ENCODE measurements around the gene CACFD1.
A peak's percentile ranks its signal among the peaks of the same experiment; 100 is the strongest.

CACFD1 gene

GRCh38 chr9:133459476-133460404, at the start of gene CACFD1:
Gene CACFD1 (plus strand): TSS chr9:133459978. CDS start chr9:133460067, 89 bp downstream.
- DNase-seq, result peak; percentile 97

DNA sequence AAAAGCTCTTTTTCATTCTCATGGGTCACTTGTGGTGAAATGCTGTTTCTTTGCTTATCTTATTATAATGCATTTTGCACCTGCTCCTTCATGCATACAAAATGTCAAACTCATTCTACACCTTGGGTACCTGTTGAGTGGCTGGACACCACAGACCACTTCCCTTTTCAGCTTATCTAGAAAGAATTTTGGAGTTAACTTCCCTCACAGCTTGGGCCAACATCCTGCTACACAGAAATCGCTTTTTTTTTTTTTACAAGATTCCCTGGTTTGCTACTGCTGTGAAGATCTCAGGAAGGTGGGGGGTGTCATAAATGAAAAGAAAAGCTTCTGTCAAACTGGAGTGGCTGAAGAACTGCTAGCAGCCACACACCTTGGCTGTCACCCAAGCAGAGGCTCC, 44.6 kb upstream of the CACFD1 start:
- no peak for DNase-seq

GRCh38 chr9:133417541-133418461, 42.0 kb upstream of the CACFD1 start, which contains the start of gene REXO4:
Gene REXO4 (minus strand): TSS chr9:133418010. CDS start chr9:133417844, 166 bp downstream.
- DNase-seq, result peak; percentile 86

DNA sequence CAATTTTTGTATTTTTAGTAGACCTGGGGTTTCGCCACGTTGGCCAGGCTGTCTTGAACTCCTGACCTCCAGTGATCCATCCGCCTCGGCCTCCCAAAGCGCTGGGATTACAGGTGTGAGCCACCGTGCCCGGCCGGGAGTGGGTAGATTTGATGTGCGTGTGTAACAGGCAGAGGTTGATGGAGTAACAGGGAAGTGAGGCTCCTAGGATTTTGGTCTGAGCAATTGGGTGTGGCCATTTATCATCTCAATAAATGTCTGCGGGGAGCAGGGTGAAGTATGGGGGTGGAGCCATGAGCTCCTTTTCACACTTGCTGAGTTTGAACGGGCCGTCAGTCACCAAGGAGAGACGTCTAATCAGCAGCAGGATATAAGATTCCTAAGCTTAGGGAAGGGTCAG, 40.8 kb upstream of the CACFD1 start:
- no peak for DNase-seq

GRCh38 chr9:133420392-133420827, 39.4 kb upstream of the CACFD1 start:
- DNase-seq, result no peak

DNA sequence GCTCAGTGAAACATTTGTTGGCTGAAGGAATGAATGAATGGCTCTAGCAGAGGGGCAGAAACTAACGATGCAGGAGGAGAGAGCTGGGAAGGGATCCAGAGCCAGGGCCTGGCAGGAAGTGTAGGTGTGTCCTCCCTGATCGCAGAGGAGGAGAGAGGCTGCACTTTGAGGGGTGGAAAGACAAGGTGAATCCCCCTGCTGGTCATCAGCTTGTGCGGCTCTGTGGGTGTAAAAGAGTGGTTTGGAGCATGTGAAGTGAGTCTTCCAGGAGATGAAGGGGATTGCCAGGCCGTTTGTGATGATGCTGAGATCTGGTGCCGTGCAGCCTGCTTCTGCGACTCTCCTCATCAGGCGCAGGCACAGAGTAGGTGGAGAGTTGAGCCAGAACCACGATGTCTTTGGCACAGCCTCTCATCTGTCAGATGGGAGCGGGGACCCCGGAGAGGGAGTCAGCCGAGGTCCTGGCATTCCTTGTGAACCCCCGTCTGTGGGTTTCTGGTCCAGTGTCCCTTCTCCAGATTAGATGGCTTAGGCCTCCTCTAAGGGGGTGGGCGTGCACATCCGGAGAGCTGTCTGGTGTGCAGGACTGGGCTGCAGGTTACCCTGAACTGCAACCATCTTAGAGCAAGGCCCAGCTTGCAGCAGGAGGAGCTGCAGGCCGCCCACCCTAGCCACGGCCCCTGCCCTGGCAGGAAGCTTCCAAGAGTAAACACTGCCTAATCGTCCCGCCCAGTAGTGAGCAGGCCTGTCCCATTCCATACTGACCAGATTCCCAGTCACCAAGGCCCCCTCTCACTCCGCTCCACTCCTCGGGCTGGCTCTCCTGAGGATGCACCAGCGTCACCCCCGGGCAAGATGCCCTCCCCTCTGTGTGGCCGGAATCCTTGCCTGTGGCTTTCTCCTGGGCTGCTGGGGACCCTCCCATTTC, 37.9 kb upstream of the CACFD1 start, which contains the start of gene ADAMTS13:
TSS of gene ADAMTS13 (plus strand) at position 753 of the 928 bp plus-strand sequence. CDS start at position 830, 77 bp downstream.
- DNase-seq, result no peak

GRCh38 chr9:133423216-133423615, 36.6 kb upstream of the CACFD1 start:
- no peak for DNase-seq

GRCh38 chr9:133424187-133424586, 35.6 kb upstream of the CACFD1 start:
- no peak for DNase-seq

DNA sequence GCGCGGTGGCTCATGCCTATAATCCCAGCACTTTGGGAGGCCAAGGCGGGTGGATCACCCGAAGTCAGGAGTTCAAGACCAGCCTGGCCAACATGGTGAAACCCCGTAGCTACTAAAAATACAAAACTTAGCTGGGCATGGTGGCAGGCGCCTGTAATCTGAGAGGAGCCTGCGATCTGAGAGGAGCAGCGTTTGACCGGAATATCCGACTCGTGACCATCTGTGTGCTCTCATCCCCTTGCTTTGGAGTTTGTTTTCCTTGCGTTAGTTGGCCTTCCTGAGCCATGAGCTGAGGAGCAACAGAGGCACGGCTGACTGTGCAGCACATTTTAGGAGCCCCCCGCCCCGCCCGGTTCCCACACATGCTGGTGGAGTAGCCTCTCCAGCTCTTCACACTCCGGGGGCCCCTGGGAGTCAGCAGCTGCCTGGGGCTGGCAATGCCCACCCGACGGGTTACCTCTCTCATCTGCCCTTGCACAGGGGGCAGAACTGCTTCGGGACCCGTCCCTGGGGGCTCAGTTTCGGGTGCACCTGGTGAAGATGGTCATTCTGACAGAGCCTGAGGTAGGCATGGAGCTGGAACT, 34.6 kb upstream of the CACFD1 start:
- no peak for DNase-seq

- no peak for DNase-seq
Observed at GRCh38 chr9:133426011-133426410, 33.8 kb upstream of the CACFD1 start.

DNA sequence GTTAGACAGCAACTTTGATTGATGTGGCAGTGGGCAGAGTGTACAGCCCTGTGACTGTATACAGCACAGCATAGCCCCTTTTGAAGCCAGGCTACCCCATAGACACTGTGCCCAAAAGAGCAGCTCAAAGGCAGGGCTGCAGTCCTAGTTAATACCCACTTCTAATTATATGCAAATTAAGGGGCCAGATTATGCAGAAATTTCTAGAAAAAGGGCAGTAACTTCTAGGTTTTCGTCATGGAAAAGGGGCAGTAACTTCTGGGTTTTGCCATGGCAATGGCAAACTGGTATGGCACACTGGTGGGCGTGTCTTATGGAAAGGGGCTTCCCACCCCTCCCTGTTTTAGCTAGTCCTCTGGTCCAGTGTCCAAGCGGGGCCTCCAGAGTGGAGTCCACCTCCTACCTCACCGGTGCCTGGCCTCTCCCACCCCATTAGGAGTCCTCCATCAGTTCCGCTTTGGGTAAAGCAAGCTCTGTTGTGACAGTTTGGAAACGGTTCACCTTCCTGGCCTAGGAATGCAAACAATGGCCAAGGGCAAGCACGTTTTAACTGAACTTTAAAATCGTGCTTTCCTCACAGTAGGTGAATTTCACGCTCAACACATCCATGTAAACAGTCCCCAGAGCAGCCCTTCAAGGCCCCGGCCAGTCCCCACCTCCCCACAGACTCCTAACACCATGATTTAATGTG, 32.0 kb upstream of the CACFD1 start:
- no peak for DNase-seq

- no peak for DNase-seq
Observed at GRCh38 chr9:133428617-133429101, 31.1 kb upstream of the CACFD1 start.

DNA sequence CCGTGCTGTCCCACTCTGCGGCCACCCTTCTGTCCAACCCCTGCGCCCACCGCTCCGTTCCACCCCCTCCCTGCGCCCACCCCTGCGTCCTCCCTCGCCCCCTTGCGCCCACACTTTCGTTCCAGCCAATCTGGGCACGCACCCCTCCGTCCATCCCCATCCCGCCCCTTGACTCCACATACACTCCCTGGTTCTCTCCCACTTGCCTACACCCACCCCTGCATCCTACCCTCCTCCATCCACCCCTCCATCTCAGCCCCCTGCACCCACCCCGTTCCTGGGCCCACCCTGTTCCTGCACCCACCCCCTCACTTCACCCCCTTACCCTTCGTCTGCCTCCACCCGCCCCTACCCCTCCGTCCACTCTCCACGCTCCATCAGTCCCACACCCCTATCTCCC, 30.6 kb upstream of the CACFD1 start:
- no peak for DNase-seq

- peak; percentile 30 for DNase-seq
Observed at GRCh38 chr9:133429641-133430161, 30.1 kb upstream of the CACFD1 start.

GRCh38 chr9:133430244-133430643, 29.5 kb upstream of the CACFD1 start:
- no peak for DNase-seq

GRCh38 chr9:133433351-133433843, 26.4 kb upstream of the CACFD1 start:
- DNase-seq, result no peak

DNA sequence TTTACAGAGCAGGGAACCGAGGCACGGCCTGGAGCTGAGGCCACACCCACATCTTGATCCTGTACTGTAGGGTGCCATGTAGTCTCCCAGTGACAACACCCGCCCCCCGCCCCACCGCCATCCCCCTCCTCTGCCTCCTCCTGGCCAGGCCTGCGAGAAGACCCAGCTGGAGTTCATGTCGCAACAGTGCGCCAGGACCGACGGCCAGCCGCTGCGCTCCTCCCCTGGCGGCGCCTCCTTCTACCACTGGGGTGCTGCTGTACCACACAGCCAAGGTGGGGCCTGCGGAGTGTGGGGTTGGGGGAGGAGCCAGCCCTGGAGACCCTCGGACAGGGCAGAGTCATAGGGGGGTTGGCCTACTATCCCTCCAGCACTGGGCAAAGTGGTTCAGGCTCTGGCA, 23.1 kb upstream of the CACFD1 start:
- no peak for DNase-seq

DNA sequence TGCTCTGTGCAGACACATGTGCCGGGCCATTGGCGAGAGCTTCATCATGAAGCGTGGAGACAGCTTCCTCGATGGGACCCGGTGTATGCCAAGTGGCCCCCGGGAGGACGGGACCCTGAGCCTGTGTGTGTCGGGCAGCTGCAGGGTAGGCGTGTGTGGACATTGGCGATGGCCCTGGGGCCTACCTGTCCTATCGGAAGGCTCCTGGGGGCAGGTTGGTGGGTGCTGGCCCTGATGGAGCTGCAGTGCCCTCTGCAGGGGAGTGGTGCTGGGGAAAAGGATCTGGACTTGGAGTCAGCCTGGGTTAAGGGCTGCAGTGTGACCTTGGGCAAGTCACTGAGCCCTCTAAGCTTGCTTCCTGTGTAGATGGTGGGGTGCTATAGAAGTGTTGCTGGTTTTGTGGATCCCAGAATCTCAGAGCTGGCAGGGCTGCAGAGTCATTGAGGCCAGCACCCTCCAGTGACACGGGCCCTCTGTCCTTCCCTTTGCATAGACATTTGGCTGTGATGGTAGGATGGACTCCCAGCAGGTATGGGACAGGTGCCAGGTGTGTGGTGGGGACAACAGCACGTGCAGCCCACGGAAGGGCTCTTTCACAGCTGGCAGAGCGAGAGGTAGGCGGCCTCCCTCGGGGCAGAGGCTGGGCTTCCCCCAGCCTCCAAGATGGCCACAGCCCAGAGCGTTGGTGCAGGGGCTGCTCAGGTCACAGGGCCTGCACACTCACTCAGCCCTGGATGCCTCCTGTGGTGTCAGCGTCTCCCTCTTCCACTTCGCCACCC, 21.8 kb upstream of the CACFD1 start:
- DNase-seq, result no peak

DNA sequence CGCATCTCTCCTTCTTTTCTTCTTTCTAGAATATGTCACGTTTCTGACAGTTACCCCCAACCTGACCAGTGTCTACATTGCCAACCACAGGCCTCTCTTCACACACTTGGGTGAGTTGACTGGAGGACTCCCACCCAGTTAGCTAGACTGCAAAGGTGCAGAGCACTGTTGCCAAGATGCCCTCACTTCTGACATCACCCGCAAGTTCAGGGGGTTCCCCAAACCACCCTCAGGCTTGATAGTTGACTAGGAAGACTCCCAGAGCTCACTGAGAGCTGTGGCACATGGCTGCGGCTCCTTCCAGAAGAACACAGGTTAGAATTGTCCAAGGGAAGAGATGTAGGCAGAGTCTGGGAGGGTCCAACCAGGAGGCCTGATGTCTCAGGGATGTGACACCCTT, 20.4 kb upstream of the CACFD1 start:
- no peak for DNase-seq

GRCh38 chr9:133440874-133441273, 18.9 kb upstream of the CACFD1 start:
- DNase-seq, result no peak

Measured in CD4-positive, alpha-beta T cell treated with Interleukin-17A for 4 hours (primary cell).